ENCODE data around the gene JUNB.

The JUNB gene

GRCh38 chr19:12834976-12835757 lies 43.9 kb downstream of the JUNB start:
- peak; percentile 64 for DNase-seq (ENCODE audit: low spot score)
- TF ChIP-seq, protein P1, sequence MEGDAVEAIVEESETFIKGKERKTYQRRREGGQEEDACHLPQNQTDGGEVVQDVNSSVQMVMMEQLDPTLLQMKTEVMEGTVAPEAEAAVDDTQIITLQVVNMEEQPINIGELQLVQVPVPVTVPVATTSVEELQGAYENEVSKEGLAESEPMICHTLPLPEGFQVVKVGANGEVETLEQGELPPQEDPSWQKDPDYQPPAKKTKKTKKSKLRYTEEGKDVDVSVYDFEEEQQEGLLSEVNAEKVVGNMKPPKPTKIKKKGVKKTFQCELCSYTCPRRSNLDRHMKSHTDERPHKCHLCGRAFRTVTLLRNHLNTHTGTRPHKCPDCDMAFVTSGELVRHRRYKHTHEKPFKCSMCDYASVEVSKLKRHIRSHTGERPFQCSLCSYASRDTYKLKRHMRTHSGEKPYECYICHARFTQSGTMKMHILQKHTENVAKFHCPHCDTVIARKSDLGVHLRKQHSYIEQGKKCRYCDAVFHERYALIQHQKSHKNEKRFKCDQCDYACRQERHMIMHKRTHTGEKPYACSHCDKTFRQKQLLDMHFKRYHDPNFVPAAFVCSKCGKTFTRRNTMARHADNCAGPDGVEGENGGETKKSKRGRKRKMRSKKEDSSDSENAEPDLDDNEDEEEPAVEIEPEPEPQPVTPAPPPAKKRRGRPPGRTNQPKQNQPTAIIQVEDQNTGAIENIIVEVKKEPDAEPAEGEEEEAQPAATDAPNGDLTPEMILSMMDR (IDR thresholded peaks at IDR 0.05; ENCODE audit: extremely low read depth, missing control alignments): no peak

DNA sequence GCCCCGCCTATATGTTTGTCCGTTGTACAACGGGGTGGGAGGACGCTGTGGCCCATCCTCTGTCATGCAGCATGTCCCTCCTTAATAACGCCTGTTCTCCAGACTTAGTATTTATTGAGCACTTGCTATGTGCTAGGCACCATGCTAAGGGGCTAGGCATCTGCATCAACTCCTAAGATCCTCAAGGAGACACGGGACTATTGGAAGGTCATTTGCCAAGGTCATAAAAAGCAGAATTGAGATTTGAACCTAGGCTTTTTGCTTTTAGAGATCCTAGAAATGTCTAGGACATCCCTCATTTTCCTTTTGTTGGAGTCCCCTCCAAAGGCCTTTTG lies 45.2 kb downstream of the JUNB start:
- no peak for DNase-seq (ENCODE audit: low spot score)

GRCh38 chr19:12837225-12837624 lies 45.9 kb downstream of the JUNB start:
- TF ChIP-seq, protein P1 (IDR thresholded peaks at IDR 0.05; ENCODE audit: extremely low read depth, missing control alignments): no peak
- DNase-seq (ENCODE audit: low spot score): no peak

More for the DNA sequence above, 45.2 kb downstream of the JUNB start:
- TF ChIP-seq, protein P1 (IDR thresholded peaks at IDR 0.05; ENCODE audit: extremely low read depth, missing control alignments): no peak

DNA sequence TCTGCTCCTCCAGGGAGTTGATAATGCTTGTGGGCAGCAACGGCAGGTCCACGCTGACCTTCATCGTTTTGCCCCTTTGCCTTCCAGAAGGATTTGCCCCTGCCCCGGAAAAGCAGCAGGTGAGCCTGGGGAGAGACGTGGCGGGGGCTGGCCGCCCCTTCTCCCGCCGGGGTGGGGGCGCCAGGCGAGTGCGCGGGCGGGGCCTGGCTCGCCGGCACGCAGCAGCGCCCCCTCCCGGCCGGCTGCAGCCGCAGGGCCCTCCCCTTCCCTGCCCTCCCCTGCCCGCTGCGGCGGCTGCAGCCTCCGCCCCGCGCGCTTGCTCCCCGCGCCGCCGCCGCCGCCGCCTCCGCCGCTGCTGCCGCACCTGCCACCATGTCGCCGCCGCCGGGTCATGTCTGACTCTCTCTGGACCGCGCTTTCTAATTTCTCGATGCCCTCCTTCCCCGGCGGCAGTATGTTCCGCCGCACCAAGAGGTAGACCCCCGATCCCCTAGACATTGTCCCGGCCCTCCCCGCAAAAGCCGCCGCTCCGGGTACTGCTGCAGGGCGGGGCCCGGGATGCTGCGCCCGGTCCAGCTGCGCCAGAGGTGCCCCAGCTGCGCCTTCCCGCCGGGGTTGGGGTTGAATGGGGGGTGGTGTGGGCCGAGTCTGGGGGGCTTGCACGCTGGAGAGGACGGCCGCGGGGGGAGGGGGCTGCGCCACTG lies 47.0 kb downstream of the JUNB start, which contains the start of gene MAST1:
Gene MAST1 (plus strand): TSS at position 334 of the 704 bp plus-strand sequence. CDS start 58 bp downstream, at position 392.
- TF ChIP-seq, protein P1 (IDR thresholded peaks at IDR 0.05; ENCODE audit: extremely low read depth, missing control alignments): peak; percentile 88
- DNase-seq (ENCODE audit: low spot score): peak; percentile 94

DNA sequence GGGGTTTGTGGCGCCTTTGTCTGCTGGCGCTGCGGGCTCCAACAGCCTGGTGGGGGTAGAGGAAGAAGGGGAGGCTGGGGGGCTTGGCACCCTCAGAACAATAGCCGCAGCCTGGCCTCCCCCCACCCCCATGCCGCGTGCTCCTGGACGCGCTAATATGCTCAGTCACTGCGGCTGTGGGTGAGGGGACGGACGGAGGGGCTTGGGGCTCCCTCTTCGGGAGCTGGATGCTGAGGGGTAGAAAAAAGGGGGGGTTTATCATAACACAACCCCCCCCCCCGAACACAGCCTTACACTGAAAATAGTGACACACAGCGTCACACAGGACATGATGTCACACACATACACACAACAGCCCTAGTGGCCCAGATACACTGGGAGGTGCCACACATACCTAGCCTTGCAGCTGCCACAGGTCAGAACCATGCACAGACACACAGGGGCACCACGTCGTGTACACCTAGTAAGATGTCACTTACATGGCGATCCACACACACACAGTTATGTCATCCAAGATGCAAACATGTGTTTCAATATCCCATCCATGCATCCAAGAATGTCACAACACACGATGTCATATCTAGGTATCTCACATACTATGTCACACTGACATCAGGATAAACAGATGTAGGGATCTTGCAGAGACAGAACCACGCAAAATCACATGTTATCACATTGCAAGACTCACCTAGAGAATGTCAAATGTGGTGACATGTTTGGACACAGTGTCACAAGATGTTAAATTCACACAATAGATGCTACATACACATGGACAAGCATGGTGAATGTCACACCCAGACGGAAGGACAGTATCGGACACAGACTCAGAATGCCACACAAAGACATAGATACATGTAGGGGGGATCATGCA lies 47.8 kb downstream of the JUNB start:
- TF ChIP-seq, protein P1 (IDR thresholded peaks at IDR 0.05; ENCODE audit: extremely low read depth, missing control alignments): no peak
- no peak for DNase-seq (ENCODE audit: low spot score)

DNA sequence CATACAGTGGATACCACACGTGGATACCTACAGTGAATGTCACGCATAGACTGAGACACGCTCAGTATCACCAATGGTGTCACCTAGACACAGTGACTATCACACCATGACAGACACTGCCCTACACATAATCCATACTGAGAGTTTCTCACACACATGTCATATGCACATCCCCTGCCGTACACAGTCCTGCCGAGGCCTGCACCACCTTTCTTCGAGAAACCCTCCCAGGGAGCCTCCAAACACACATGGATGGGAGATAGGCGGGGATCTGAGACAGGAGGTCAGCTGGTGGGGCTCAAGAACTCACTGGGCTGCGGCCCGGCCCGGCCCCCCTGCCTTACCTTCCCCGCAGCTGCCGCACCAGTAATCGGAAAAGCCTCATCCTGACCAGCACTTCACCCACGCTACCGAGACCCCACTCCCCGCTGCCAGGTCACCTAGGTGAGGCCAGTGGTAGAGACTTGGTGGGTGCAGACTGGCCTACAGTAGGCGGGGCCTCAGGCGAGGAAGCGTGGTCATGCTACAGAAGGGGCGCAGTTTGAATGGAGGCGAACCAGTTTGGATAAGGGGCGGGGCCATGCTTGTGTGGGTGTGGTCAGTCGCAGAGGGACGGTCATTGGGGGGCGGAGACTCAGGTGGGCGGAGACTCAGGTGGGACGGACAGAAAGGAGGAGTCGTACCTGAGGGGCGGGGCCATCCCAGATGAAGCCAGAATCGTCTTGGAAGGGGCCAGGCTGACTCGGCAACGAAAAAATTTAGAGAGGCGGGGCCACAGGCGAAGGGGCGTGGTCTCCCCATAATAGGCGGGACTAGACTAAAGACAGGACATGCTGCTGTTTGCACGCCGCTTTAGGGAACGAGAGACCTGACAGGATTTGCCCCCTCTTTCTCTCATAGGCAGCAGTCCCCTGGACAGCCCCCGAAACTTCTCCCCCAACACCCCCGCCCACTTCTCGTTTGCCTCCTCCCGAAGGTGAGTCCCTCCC lies 49.1 kb downstream of the JUNB start:
- TF ChIP-seq, protein P1 (IDR thresholded peaks at IDR 0.05; ENCODE audit: extremely low read depth, missing control alignments): no peak

More for the DNA sequence above, 49.1 kb downstream of the JUNB start:
- DNase-seq (ENCODE audit: low spot score): peak; percentile 80
